IMR-90 (cell line): Measurements from ENCODE around the gene CDK14. TPM values are rescaled to one million over a fixed set of nuclear protein-coding genes. Genes with fewer than 3 reads are reported as not detected.

Source experiments
- ATAC-seq: fragments of 200-7000 bp; cut with Tn5 transposase; 2 replicates; pipeline ENCODE4 v1.9.1; 2020; ENCODE audit warnings: low read depth, mild to moderate bottlenecking, moderate library complexity
- BruUV-seq: library from RNA; stranded (reverse); fragments of 400-500 nt; replicated peaks from 2 replicates; lab custom pipeline; 2021; lab: Mats Ljungman, UMichigan
- CTCF ChIA-PET: fragments of 300-600 bp; formaldehyde crosslinking; extraction: SDS; loops from one replicate; lab custom pipeline; 2021; ENCODE audit warnings: antibody characterized with exemption; lab: Yijun Ruan, JAX
- POLR2A ChIA-PET: fragments of 300-600 bp; sonication (Branson Sonifier 250); formaldehyde crosslinking; loops from one replicate; lab custom pipeline; 2022; ENCODE audit warnings: antibody characterized with exemption; ENCODE audit not compliant: unreplicated experiment; lab: Charles Lee
- DNase-seq: peaks from one replicate; pipeline ENCODE4 v3.0.0; 2013
- H2AFZ ChIP-seq: replicated peaks from 2 replicates; pipeline ENCODE3; 2013; ENCODE audit warnings: low read length, mild to moderate bottlenecking; ENCODE audit not compliant: poor library complexity
- H2AK5ac ChIP-seq: 2 replicates; pipeline ENCODE4 v1.6.1; 2013; ENCODE audit warnings: low read depth, low read length, inconsistent platforms
- H2AK9ac ChIP-seq: replicated peaks from 2 replicates; pipeline ENCODE3; 2013; ENCODE audit warnings: mild to moderate bottlenecking, low read depth, low read length, moderate library complexity; ENCODE audit not compliant: poor library complexity
- H2BK120ac ChIP-seq: 2 replicates; pipeline ENCODE4 v1.6.1; 2013; ENCODE audit warnings: low read depth, low read length, inconsistent platforms
- H2BK15ac ChIP-seq: 3 replicates; pipeline ENCODE4 v1.6.1; 2013; ENCODE audit warnings: low read depth, low read length, inconsistent platforms
- H2BK20ac ChIP-seq: 2 replicates; pipeline ENCODE4 v1.6.1; 2013; ENCODE audit warnings: low read depth, mild to moderate bottlenecking, inconsistent platforms, low read length, moderate library complexity
- H2BK5ac ChIP-seq: 2 replicates; pipeline ENCODE4 v1.6.1; 2013; ENCODE audit warnings: mild to moderate bottlenecking, low read depth, low read length, inconsistent platforms; ENCODE audit not compliant: poor library complexity, severe bottlenecking
- H3K14ac ChIP-seq: replicated peaks from 2 replicates; pipeline ENCODE4 v1.6.1; 2013; ENCODE audit warnings: low read depth, low read length, inconsistent platforms
- H3K18ac ChIP-seq: 2 replicates; pipeline ENCODE4 v1.6.1; 2013; ENCODE audit warnings: low read depth, low read length, control low read depth
- H3K23ac ChIP-seq: 2 replicates; pipeline ENCODE4 v1.6.1; 2013; ENCODE audit warnings: low read depth, low read length, inconsistent platforms
- H3K27ac ChIP-seq: 2 replicates; pipeline ENCODE4 v1.5.1; 2013; ENCODE audit warnings: mild to moderate bottlenecking, control low read depth, low read length; ENCODE audit not compliant: insufficient read depth
- H3K27me3 ChIP-seq: 2 replicates; pipeline ENCODE4 v1.6.1; 2013; ENCODE audit warnings: low read length; ENCODE audit not compliant: control insufficient read depth, insufficient read depth
- H3K36me3 ChIP-seq: 2 replicates; pipeline ENCODE4 v1.6.1; 2013; ENCODE audit warnings: low read length, mixed read lengths; ENCODE audit not compliant: control insufficient read depth, insufficient read depth
- H3K4ac ChIP-seq: 2 replicates; pipeline ENCODE4 v1.6.1; 2013; ENCODE audit warnings: low read depth, low read length, inconsistent platforms
- H3K4me1 ChIP-seq: 2 replicates; pipeline ENCODE4 v1.6.1; 2013; ENCODE audit warnings: low read length, mixed read lengths; ENCODE audit not compliant: control insufficient read depth, insufficient read depth
- H3K4me2 ChIP-seq: 2 replicates; pipeline ENCODE4 v1.6.1; 2013; ENCODE audit warnings: low read depth, mild to moderate bottlenecking, control low read depth, low read length, moderate library complexity
- H3K4me3 ChIP-seq: 2 replicates; pipeline ENCODE4 v1.5.1; 2013; ENCODE audit warnings: low read depth, mild to moderate bottlenecking, control low read depth, low read length, moderate library complexity; ENCODE audit not compliant: insufficient read depth
- H3K56ac ChIP-seq: 2 replicates; pipeline ENCODE4 v1.6.1; 2013; ENCODE audit warnings: low read length, inconsistent platforms; ENCODE audit not compliant: insufficient read depth; ENCODE audit errors: extremely low read depth
- H3K79me1 ChIP-seq, 2 experiments: 2 replicates each; pipeline ENCODE4 v1.6.1; 2013; ENCODE audit warnings: low read length in 2 of 2, inconsistent platforms in 1 of 2, low read depth in 1 of 2
- H3K9ac ChIP-seq: 2 replicates; pipeline ENCODE4 v1.6.1; 2013; ENCODE audit warnings: low read depth, low read length, control low read depth
- H3K9me1 ChIP-seq: 2 replicates; pipeline ENCODE4 v1.6.1; 2013; ENCODE audit warnings: low read length, inconsistent platforms; ENCODE audit not compliant: insufficient read depth
- H3K9me3 ChIP-seq: 2 replicates; pipeline ENCODE4 v1.6.1; 2013; ENCODE audit warnings: low read length; ENCODE audit not compliant: control insufficient read depth, insufficient read depth
- H4K20me1 ChIP-seq: 2 replicates; pipeline ENCODE4 v1.6.1; 2013; ENCODE audit warnings: low read length, inconsistent platforms; ENCODE audit not compliant: insufficient read depth
- H4K5ac ChIP-seq: 2 replicates; pipeline ENCODE4 v1.6.1; 2013; ENCODE audit warnings: mild to moderate bottlenecking, low read depth, low read length, control low read depth
- H4K8ac ChIP-seq, 2 experiments: 2 replicates each; pipeline ENCODE4 v1.6.1; 2013; ENCODE audit warnings: low read depth in 2 of 2, low read length in 2 of 2, control low read depth in 1 of 2, inconsistent platforms in 1 of 2
- H4K91ac ChIP-seq: 2 replicates; pipeline ENCODE4 v1.6.1; 2013; ENCODE audit warnings: low read depth, low read length, inconsistent platforms; ENCODE audit not compliant: insufficient read depth
- MXI1 ChIP-seq: IDR thresholded peaks from 2 replicates; pipeline ENCODE4 v1.6.1; 2012; ENCODE audit warnings: low read depth, mild to moderate bottlenecking, low read length, moderate library complexity, borderline replicate concordance
- POLR2A ChIP-seq: IDR thresholded peaks from 2 replicates; pipeline ENCODE4 v1.6.1; 2012; ENCODE audit warnings: mild to moderate bottlenecking, low read depth, low read length
- WGBS, 2 experiments: methylation state at CpG; one replicate each; pipeline versions ENCODE4 v1.1.5 to v1.1.7; 2013; ENCODE audit warnings: missing lambda C conversion rate in 2 of 2; ENCODE audit not compliant: insufficient read length in 1 of 2; ENCODE audit errors: extremely low coverage in 2 of 2; 5-methylcytosine and 5-hydroxymethylcytosine counted together
- dilution Hi-C: fragments of 300-500 bp; cut with HindIII; formaldehyde crosslinking; loops from one replicate; pipeline ENCODE4 v1.14.3; 2018; ENCODE audit warnings: low sequenced_read_pairs; ENCODE audit not compliant: unreplicated experiment
- in situ Hi-C: fragments of 300-500 bp; cut with MboI; formaldehyde crosslinking; loops from 3 replicates; pipeline ENCODE4 v1.14.3; 2019; ENCODE audit warnings: low sequenced_read_pairs, inconsistent platforms, mixed read lengths
- intact Hi-C: fragments of 100-400 bp; cut with micrococcal nuclease; formaldehyde crosslinking; loops from 2 replicates; pipeline ENCODE4 v1.10.0; 2022
- polyA plus RNA-seq, 3 experiments: library from polyadenylated mRNA; depleted of rRNA; stranded (reverse); fragments of >200 nt; gene quantifications; 2 replicates each; pipeline ENCODE4 v1.2.3, GENCODE V29; 2012; ENCODE audit warnings: low replicate concordance in 1 of 3
- total RNA-seq: library from RNA; depleted of rRNA; stranded (reverse); fragments of >200 nt; gene quantifications from 2 replicates; pipeline ENCODE4 v1.2.3, GENCODE V29; 2012

Gene CDK14
- total and polyA plus RNA-seq, 2 of the 4 experiments (the other 2 are of a cell fraction): 10.1 to 29.6 TPM

DNA sequence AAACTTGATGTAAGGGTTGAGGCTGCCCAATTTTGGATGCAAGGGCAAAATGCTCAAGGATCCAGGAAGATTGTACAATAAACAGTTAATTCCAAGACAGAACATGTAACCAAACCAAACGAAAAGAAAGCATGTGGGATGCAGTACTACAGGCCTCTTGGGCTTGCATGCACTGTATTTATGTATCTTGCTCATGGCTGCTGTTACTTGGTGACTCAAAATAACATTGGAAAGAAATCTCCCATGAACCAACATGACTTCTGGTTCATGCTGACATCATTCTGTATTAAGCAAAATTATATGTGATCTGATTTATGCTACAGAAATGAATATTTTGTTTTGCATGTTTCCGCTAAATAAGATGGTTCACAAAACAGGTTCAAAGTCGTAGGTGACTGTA is 602.2 kb downstream of the CDK14 start:
- TF ChIP-seq MXI1 (0 out of 2 replicates have a peak, but pooled peaks have one; percentile 14), POLR2A (no peak)
- Histone ChIP-seq H3K18ac (no peak overlapping the region), H2BK5ac (no peak overlapping the region), H3K14ac (no peak overlapping the region), H3K9ac (no peak overlapping the region), H2AK5ac (no peak overlapping the region), H4K91ac (no peak overlapping the region), H3K56ac (no peak overlapping the region), H3K27ac (no peak overlapping the region), H2AFZ (no peak overlapping the region), H4K8ac (no peak overlapping the region), H3K4me3 (no peak overlapping the region), H3K23ac (no peak overlapping the region), H3K36me3 (no peaks in the 10 kb centered on the region), H3K4me1 (no peaks in the 10 kb centered on the region), H2BK120ac (no peak overlapping the region), H4K5ac (no peak overlapping the region), H2BK15ac (no peak overlapping the region), H3K79me1 (no peaks in the 10 kb centered on the region), H3K9me3 (no peaks in the 10 kb centered on the region), H2AK9ac (no peak overlapping the region), H4K20me1 (no peaks in the 10 kb centered on the region), H3K4ac (no peak overlapping the region), H2BK20ac (no peak overlapping the region), H3K9me1 (no peaks in the 10 kb centered on the region), H3K27me3 (no peaks in the 10 kb centered on the region), H3K4me2 (no peak overlapping the region)
- ATAC-seq (peak; percentile 77), DNase-seq (peak; percentile 71)
- in situ Hi-C loops: no loop called here
- BruUV-seq: no TSS peak
- ChIA-PET POLR2A (no interaction called here), CTCF (no interaction called here)
- intact Hi-C loops: no loop called here
- dilution Hi-C loops: no loop called here
- no CpG with 5 or more reads among the region's 3 CpGs for WGBS, 2 experiments
